RPMI7951 (cell line): ENCODE data around the gene PLSCR4. TPM values are rescaled to one million over a fixed set of nuclear protein-coding genes. Genes with fewer than 3 reads are reported as not detected.
A peak's percentile ranks its signal among the peaks of the same experiment; 100 is the strongest.
"Not testable (repeated sequence)": the region's sequence is repeated elsewhere in the genome, so short reads cannot be mapped to it uniquely, and the experiment has no call there.

Experiments used
- DNase-seq: peaks from one replicate; pipeline ENCODE4 v3.0.0-alpha.2; 2012; ENCODE audit warnings: low read depth
- total RNA-seq: library from RNA; depleted of rRNA; stranded (reverse); fragments of >200 nt; shearing (Covaris generic); gene quantifications from 2 replicates; pipeline ENCODE4 v1.2.3, GENCODE V29; 2014; rRNA removed

Gene PLSCR4, protein sequence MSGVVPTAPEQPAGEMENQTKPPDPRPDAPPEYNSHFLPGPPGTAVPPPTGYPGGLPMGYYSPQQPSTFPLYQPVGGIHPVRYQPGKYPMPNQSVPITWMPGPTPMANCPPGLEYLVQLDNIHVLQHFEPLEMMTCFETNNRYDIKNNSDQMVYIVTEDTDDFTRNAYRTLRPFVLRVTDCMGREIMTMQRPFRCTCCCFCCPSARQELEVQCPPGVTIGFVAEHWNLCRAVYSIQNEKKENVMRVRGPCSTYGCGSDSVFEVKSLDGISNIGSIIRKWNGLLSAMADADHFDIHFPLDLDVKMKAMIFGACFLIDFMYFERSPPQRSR
- total RNA-seq = 3.8 and 7.3 TPM in 2 replicates

DNA sequence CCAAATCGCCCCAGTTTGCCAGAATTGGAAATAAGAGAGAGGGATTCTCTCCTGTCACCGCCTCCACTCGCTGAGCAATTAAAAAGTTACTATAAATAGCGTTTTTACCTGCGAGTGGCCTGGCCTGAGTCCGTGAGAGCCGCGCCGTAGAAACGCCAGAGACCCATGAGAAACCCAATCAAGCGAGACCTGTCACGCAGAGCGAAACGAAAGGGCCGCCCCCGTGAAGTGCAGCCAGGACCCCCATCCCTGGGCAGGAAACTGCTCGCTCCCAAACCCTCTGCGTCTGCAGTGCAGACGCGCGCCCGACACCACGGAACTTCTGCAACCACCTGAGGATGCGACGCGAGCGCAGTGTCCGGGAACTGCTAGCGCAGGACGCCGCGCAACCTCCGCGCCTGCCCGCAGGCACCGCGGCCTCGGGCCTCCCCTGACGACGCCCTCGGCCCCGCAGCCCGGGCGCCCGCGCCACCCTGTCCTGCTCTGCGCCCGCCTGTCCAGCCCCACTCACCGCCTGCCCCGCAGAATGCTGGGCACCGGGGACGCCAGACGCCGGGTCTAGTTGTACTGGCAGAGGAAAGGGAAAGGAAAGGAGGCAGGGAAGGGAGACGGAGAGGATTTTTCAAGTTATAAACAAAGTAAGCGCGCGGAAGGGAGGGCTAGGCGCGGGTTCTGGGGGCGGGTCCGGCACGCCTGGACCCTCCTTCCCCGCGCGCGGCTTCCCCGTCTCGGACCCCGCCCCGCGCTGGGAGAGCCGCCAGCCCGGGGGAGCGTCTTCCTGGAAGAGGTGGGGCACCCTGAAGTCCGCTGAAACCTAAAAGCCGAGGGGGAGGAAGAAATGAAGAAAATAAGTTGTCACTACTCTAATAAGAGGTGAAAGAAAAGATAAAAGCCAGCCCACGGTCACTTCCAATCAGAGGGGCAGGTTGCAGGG is at the start of gene PLSCR4:
Gene PLSCR4 (minus strand): TSS at position 657 of the 934 bp plus-strand sequence. CDS start 29,034 bp downstream, outside the sequence.
- DNase-seq = peak; percentile 77

DNA sequence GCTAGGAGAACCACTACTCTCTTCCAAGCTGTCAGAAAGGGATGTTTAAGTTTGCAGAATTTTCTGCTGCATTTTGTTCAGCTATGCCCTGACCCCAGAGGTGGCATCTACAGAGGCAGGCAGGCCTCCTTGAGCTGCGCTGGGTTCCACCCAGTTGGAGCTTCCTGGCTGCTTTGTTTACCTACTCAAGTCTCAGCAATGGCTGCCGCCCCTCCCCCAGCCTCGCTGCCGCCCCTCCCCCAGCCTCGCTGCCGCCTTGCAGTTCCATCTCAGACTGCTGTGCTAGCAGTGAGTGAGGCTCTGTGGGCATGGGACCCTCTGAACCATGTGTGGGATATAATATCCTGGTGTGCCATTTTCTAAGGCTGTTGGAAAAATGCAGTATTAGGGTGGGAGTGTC is 42.5 kb upstream of the PLSCR4 start:
- not testable (repeated sequence) for DNase-seq

DNA sequence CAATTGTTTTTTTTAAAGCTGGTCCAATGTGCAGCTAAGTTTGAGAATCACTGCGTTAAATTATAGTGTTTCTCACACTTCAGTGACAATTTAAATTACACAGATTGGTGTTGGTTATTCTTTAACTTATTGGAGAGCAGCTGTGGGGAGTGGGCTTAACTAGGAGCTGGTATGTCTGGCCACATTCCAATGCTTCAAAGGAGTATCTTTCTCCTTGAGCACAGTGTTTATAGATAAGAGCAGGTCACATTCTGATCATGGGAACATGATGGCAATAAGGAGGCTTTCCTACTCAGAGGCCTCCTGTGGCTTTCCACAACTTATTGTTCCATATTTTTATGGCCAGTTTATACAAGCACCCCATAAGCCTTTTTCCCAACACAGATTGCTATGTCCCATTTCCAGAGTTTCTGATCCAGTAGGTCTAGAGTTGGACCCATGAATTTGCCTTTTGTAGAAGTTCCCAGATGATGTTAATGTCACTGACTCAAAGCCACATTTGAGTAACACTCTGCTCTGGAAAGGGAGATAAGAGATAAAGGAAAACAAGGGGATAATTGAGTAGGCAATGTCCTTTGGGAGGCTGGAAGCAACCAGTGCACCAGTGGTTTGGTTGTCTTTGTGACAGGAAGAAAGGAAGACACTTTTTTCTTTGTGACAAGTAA is 33.0 kb upstream of the PLSCR4 start:
- no peak for DNase-seq

DNA sequence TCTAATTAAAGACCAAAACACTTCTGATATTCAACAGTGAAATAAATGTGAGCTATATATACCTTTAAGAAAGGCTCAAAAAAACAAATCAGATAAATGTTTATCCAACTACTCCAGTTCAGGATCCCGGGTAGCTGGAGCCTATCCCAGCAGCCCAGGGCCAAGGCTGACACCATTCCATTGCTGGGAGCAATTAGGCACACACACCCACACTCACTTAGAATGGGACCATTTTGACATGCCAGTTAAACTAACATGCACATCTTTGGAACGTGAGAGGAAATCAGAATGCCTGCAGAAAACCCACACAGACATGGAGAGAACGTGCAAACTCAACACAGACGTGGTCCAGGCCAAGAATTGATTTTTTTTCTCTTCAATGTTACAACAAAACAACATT is 30.0 kb upstream of the PLSCR4 start:
- DNase-seq = peak; percentile 62

DNA sequence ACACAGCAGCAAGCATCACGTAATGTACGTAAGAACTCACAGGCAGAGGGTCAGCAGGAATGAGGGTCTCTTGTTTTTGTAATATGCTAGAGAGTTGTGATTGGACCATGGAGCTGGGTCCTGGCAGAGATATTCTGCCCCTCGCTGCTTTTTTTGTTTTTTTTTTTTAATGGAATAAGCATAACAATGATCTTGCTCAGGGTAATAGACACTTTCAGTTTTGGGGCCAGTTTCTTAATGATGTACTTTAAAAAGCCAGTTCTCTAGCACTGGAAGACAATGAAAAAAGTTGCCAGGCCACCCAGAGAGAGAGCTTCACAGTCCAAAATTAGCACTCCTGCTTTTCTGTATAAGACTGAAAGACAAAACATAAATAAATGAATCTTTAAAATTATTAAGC is 29.0 kb upstream of the PLSCR4 start:
- no peak for DNase-seq

DNA sequence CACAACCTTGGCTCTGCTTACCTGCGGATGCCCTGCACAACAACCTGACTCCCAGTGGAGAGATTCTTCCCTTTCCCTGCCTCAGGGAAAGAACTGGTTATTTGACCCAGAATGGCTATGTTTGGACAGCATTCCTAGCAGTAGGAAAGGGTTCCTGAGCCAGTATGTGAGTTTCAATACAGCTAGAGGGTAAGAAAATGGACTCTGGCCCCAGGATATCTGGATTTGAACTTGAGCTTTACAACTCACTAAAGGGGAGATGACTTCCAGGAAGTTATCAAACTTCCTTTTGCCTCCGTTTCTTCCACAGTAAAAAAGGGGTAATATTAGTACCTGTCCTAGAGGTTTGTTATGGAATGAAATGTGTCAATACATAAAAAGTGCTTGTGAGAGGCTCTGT is 28.1 kb upstream of the PLSCR4 start:
- DNase-seq = no peak

DNA sequence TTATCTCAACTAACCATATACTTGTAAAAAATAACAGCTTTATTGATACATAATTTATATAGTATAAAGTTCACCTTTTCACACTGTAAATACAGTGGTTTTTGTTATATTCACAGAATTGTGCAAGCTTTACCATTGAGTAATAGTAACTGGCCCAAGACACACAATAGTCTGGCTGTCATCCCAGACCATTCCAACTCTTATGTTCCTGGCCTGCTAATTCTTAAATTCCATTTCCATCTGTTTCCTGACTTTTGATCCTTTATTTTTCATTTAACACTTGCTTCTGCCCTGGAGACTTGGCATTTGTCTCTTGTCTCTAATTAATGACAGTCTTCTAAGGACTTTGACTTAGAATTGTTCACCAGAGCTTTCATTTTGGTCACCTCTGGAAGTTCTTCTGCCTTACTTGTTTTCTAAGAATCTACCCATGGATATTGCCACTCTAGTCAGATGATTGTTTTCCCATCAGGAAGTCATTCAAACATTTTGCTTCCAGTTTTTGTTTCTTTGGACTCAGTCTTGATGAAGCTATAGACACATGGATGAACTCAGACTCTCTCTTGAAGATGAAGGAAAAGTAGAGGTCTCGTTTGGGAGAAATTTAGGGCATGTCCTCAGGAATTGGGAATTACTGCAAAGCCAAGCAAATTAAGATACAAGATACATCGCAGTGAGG is 27.2 kb upstream of the PLSCR4 start:
- peak; percentile 66 for DNase-seq

- no peak for DNase-seq
These were observed 24.6 kb upstream of the PLSCR4 start for GRCh38 chr3:146275476-146275875.

DNA sequence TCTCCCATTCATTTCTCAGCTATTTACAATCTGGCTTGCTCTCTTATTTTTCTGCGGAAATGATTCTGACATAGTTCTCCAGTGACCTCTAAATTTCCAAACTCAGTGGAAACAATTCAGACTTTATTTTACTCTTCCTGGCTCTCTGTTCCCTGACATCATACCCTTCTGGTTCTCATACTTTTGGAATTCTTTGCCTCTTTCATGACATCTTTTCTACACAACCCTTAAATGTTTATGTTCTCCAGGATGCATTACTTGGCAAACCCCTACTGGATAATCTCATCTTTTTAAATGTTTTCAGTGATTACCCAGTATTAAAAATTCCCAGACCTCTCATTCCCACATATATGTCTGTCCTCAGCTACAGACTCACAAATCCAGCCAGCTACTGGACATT is 23.9 kb upstream of the PLSCR4 start:
- peak; percentile 26 for DNase-seq

DNA sequence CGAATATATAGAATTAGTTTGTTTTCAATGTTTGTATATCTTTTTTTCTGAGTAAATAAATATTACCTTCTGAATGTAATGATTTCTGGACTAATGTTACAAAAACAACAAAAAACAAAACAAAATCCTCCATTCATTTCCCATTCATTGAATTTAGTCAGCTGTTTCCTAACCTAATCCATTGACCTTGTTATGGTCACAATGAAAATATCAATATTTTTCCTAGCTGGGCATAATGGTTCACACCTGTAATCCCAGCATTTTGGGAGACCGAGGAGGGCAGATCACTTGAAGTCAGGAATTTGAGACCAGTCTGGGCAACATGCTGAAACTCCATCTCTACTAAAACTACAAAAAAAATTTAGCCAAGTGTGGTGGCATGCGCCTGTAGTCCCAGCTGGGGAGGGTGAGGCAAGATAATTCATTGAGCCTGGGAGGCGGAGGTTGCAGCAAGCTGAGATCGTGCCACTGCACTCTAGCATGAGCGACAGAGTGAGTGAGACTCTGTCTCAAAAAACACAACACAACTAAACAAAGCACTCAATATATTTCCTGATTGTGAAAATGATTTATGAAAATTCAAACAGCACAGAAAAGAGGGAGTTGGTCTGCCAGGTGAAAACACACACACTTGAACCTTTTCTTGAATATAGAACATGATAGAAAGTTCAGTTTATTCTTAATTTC is 23.0 kb upstream of the PLSCR4 start:
- DNase-seq = no peak

GRCh38 chr3:146271180-146271579 is 20.3 kb upstream of the PLSCR4 start:
- no peak for DNase-seq

DNA sequence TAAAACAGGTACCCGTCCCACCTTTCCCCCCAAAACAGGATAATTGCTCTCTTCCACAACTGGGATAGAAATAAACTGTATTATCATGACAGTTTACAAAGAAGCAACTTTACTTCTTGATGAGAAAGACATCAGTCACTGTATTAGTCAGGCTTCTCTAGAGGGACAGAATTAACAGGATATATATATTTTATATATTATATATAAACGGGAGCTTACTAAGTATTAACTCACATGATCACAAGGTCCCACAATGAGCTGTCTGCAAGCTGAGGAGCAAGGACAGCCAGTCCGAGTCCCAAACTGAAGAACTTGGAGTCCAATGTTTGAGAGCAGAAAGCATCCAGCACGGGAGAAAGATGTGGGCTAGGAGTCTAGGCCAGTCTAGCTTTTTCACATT is 18.4 kb upstream of the PLSCR4 start:
- no peak for DNase-seq

- no peak for DNase-seq
These were observed 17.8 kb upstream of the PLSCR4 start for GRCh38 chr3:146268535-146269219.

DNA sequence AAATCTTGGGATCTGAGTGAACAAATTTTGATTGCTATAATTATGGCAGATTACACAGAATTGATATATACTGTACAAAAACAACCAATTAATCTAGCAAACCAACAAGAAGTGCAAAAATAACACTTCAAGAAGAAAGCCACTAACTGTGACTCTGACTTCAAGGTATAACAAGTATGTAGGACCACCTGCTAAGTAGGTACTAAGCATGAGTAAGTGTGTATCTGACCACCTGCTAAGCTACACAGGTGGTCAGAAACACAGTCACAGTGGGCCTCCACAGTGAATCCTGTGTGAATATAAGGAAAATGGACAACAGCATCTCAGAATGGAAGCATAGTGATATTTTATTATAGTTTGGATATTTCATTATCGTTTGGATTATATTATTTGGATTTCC is 14.8 kb upstream of the PLSCR4 start:
- DNase-seq = no peak

DNA sequence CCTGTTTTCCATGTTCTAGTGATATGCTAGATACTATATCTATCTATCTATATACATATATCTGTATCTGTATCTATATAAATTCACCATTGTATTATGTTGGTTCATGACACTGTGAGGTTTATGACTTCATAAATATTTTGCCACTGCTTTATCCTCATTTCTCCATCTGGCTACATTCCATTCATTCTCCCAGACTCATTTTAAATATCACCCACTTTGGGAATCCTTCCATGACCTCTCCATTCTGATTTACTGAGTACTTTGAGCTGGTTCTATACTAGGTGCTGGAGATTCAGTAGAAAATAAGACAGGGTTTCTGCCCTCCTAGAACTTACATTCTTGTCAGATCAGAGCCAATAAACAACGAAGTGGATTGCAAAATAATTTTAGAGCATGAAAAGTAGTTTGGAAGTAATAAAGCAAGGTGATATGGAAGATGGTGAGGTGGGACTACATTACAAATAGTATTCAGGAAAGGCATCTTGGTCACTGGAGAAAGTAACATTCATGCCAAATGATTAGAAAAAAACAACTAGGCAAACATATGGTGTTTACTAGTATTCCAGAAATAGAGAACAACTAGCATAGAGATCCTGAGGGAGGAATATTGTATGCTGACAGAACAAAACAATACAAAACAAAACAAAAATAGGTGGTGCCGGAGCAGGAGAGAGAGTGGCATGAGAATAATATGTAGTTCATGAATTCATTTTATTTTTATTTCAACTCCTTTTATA is 11.6 kb upstream of the PLSCR4 start:
- no peak for DNase-seq

DNA sequence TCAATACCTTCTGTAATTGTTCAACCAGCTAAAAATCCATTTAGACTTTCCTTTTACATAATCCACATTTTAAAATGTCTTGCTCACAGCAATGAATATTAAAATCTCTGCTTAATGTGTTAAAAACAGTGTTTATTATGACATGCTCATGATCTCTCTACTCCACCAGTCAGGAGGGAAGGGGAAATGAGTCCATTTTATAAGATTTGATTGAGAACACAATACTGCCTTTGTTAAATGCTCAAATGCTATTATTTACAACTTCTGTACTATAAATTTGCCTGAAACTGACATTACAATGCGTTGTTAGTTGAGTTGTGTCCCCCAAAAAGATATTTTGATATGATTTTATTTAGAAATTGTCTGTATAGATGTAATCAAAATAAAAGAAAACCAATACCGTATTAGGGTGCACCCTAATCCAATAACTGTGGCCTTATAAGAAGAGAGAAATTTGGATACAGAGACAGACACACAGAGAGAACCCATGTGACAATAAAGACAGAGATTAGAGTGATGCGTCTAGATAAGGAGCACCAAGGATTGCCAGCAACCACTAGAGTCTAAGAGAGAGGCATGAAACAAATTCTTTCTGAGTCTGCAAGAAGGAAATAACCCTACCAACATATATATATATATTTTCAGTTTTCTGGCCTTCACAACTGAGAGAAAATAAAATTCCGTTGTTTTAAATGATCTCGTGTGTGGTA is 9.1 kb upstream of the PLSCR4 start:
- DNase-seq = no peak

GRCh38 chr3:146256851-146257486 is 6.1 kb upstream of the PLSCR4 start:
- DNase-seq = peak; percentile 56

- DNase-seq = not testable (repeated sequence)
These were observed 1.5 kb upstream of the PLSCR4 start for GRCh38 chr3:146252445-146252844.

GRCh38 chr3:146249921-146250320 is 984 bp downstream of the PLSCR4 start:
- DNase-seq = no peak
